ENCODE results near the gene TMEM63A. TPM values are rescaled to one million over a fixed set of nuclear protein-coding genes. Genes with fewer than 3 reads are reported as not detected.

Gene TMEM63A
- total and polyA plus RNA-seq, 2 of the 13 experiments (the other 11 are each of a cell fraction or from before 2014, with no cell fraction given): 23.9 to 53.3 TPM

DNA sequence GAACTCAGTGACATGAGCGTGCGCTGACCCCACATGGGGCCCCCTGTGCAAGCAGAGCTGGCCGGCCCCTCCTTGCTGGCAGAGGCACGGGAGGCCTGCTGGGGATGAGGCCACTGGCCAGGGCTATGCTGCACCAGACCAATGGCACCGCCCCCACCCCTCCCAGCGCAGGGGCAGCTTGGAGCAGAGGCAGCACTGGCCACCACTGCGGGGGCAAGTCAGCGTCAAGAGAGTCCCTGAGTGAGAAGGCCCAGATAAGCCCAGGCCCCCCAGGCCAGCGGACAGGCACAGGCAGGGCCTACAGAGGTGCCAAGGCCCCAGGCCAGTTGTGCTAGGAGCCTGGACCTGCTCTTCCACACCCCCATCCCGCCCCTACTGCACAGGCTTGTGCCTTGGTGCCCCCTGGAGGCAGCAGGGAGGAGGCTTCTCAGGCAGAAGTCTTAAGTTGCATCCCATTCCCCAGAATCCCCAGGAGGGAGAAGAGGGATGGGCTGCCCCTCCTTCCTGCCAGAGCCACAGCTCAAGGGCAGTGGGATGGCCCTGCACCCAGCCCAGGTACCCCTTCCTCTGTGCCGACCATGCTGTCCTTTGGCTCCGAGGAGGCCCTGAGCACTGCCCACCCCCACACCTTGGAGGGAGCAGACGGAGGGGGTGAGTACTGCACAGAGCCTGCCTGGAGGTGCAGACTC lies 36.5 kb downstream of the TMEM63A start (continued):
- TF ChIP-seq, protein P1, sequence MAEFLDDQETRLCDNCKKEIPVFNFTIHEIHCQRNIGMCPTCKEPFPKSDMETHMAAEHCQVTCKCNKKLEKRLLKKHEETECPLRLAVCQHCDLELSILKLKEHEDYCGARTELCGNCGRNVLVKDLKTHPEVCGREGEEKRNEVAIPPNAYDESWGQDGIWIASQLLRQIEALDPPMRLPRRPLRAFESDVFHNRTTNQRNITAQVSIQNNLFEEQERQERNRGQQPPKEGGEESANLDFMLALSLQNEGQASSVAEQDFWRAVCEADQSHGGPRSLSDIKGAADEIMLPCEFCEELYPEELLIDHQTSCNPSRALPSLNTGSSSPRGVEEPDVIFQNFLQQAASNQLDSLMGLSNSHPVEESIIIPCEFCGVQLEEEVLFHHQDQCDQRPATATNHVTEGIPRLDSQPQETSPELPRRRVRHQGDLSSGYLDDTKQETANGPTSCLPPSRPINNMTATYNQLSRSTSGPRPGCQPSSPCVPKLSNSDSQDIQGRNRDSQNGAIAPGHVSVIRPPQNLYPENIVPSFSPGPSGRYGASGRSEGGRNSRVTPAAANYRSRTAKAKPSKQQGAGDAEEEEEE (CRISPR knock-in tag; IDR thresholded peaks at IDR 0.05; ENCODE audit: borderline replicate concordance): no peak
- TF ChIP-seq, protein P2, sequence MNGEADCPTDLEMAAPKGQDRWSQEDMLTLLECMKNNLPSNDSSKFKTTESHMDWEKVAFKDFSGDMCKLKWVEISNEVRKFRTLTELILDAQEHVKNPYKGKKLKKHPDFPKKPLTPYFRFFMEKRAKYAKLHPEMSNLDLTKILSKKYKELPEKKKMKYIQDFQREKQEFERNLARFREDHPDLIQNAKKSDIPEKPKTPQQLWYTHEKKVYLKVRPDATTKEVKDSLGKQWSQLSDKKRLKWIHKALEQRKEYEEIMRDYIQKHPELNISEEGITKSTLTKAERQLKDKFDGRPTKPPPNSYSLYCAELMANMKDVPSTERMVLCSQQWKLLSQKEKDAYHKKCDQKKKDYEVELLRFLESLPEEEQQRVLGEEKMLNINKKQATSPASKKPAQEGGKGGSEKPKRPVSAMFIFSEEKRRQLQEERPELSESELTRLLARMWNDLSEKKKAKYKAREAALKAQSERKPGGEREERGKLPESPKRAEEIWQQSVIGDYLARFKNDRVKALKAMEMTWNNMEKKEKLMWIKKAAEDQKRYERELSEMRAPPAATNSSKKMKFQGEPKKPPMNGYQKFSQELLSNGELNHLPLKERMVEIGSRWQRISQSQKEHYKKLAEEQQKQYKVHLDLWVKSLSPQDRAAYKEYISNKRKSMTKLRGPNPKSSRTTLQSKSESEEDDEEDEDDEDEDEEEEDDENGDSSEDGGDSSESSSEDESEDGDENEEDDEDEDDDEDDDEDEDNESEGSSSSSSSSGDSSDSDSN (CRISPR knock-in tag; IDR thresholded peaks at IDR 0.05): peak; percentile 42; the same call in 1 of the 2 replicates
- TF ChIP-seq ZMYM3 (CRISPR knock-in tag; IDR thresholded peaks at IDR 0.05): no peak
- peak; percentile 79 for TF ChIP-seq SMC3 (IDR thresholded peaks at IDR 0.05; ENCODE audit: low read length)
- TF ChIP-seq SOX5 (CRISPR knock-in tag; IDR thresholded peaks at IDR 0.05; ENCODE audit: borderline replicate concordance): no peak
- TF ChIP-seq IKZF4 (CRISPR knock-in tag; IDR thresholded peaks at IDR 0.05; ENCODE audit: borderline replicate concordance, low read depth, not compliant biosample characterization): no peak
- TF ChIP-seq, protein P3, sequence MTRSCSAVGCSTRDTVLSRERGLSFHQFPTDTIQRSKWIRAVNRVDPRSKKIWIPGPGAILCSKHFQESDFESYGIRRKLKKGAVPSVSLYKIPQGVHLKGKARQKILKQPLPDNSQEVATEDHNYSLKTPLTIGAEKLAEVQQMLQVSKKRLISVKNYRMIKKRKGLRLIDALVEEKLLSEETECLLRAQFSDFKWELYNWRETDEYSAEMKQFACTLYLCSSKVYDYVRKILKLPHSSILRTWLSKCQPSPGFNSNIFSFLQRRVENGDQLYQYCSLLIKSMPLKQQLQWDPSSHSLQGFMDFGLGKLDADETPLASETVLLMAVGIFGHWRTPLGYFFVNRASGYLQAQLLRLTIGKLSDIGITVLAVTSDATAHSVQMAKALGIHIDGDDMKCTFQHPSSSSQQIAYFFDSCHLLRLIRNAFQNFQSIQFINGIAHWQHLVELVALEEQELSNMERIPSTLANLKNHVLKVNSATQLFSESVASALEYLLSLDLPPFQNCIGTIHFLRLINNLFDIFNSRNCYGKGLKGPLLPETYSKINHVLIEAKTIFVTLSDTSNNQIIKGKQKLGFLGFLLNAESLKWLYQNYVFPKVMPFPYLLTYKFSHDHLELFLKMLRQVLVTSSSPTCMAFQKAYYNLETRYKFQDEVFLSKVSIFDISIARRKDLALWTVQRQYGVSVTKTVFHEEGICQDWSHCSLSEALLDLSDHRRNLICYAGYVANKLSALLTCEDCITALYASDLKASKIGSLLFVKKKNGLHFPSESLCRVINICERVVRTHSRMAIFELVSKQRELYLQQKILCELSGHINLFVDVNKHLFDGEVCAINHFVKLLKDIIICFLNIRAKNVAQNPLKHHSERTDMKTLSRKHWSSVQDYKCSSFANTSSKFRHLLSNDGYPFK (CRISPR knock-in tag; IDR thresholded peaks at IDR 0.05; ENCODE audit: borderline replicate concordance): 0 out of 2 replicates have a peak, but pooled peaks have one; percentile 49
- no peak for TF ChIP-seq SRSF9 (IDR thresholded peaks at IDR 0.05; ENCODE audit: borderline replicate concordance, insufficient read depth, low read depth, low read length, poor library complexity, severe bottlenecking)
- TF ChIP-seq ZNF180 (CRISPR knock-in tag; IDR thresholded peaks at IDR 0.05; ENCODE audit: borderline replicate concordance, low read depth): no peak
- TF ChIP-seq ZNF678 (CRISPR knock-in tag; IDR thresholded peaks at IDR 0.05): no peak
- TF ChIP-seq HOXA3 (CRISPR knock-in tag; IDR thresholded peaks at IDR 0.05): no peak
- TF ChIP-seq, protein P4, sequence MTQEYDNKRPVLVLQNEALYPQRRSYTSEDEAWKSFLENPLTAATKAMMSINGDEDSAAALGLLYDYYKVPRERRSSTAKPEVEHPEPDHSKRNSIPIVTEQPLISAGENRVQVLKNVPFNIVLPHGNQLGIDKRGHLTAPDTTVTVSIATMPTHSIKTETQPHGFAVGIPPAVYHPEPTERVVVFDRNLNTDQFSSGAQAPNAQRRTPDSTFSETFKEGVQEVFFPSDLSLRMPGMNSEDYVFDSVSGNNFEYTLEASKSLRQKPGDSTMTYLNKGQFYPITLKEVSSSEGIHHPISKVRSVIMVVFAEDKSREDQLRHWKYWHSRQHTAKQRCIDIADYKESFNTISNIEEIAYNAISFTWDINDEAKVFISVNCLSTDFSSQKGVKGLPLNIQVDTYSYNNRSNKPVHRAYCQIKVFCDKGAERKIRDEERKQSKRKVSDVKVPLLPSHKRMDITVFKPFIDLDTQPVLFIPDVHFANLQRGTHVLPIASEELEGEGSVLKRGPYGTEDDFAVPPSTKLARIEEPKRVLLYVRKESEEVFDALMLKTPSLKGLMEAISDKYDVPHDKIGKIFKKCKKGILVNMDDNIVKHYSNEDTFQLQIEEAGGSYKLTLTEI (CRISPR knock-in tag; conservative IDR thresholded peaks at IDR 0.05): no peak
- TF ChIP-seq ZNF709 (CRISPR knock-in tag; IDR thresholded peaks at IDR 0.05): no peak

Data from HepG2 (cell line).